ENCODE results near the gene ENHO. TPM values are rescaled to one million over a fixed set of nuclear protein-coding genes. Genes with fewer than 3 reads are reported as not detected.

Gene ENHO
- total RNA-seq, 1 donor from 2014 or later = 4.4 TPM

DNA sequence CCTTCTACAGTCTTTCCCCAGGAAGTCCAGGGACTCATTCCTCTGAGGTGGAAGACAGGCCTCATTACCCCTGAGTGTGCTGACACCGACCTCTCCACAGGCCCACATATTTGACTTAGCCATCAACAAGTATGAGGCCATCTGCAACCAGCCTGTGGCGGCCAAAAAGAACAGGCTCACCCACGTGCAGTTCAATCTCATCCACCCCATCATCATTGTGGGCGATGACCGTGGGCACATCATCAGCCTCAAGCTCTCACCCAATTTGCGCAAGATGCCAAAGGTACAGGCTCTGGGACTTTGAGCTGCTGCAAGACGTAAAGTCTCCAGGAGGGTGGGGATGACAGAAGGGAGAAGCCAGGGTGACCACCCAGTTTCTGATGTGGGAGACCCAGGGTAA is 5.6 kb downstream of the ENHO start:
- Histone ChIP-seq H3K9ac (no peak overlapping the region), H3F3A (ENCODE audit: low read depth) (peaks cover 13% of the 10 kb centered on the region), H2AFZ (replicated peaks) (no peak overlapping the region), H4K20me1 (ENCODE audit: low read depth) (no peaks in the 10 kb centered on the region), H3K27me3 (peaks cover 7% of the 10 kb centered on the region), H3K36me3 (no peaks in the 10 kb centered on the region), H3K27ac (no peak overlapping the region), H3K4me1 (peaks cover 21% of the 10 kb centered on the region), H3K9me3 (ENCODE audit: low read depth) (no peaks in the 10 kb centered on the region), H3K79me2 (ENCODE audit: low read depth) (no peaks in the 10 kb centered on the region), H3K4me3 (no peak overlapping the region), H3K4me2 (no peak overlapping the region)
- peaks cover 16% of the 10 kb centered on the region for H3K27me3 Mint-ChIP-seq (ENCODE audit: insufficient read depth, low read depth)
- no peak overlapping the region for H3K4me3 Mint-ChIP-seq
- DNase-seq (ENCODE audit: low spot score) = no peak
- no peaks in the 10 kb centered on the region for H3K9me3 Mint-ChIP-seq
- peaks cover 27% of the 10 kb centered on the region for H3K4me1 Mint-ChIP-seq
- no peak overlapping the region for H3K27ac Mint-ChIP-seq
- no peaks in the 10 kb centered on the region for H3K36me3 Mint-ChIP-seq
- TF ChIP-seq, protein P1, sequence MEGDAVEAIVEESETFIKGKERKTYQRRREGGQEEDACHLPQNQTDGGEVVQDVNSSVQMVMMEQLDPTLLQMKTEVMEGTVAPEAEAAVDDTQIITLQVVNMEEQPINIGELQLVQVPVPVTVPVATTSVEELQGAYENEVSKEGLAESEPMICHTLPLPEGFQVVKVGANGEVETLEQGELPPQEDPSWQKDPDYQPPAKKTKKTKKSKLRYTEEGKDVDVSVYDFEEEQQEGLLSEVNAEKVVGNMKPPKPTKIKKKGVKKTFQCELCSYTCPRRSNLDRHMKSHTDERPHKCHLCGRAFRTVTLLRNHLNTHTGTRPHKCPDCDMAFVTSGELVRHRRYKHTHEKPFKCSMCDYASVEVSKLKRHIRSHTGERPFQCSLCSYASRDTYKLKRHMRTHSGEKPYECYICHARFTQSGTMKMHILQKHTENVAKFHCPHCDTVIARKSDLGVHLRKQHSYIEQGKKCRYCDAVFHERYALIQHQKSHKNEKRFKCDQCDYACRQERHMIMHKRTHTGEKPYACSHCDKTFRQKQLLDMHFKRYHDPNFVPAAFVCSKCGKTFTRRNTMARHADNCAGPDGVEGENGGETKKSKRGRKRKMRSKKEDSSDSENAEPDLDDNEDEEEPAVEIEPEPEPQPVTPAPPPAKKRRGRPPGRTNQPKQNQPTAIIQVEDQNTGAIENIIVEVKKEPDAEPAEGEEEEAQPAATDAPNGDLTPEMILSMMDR (IDR thresholded peaks at IDR 0.05) = no peak
- no peak for TF ChIP-seq EZH2 (IDR thresholded peaks at IDR 0.05)
- no peak for TF ChIP-seq EZH2phosphoT487 (IDR thresholded peaks at IDR 0.05)

DNA sequence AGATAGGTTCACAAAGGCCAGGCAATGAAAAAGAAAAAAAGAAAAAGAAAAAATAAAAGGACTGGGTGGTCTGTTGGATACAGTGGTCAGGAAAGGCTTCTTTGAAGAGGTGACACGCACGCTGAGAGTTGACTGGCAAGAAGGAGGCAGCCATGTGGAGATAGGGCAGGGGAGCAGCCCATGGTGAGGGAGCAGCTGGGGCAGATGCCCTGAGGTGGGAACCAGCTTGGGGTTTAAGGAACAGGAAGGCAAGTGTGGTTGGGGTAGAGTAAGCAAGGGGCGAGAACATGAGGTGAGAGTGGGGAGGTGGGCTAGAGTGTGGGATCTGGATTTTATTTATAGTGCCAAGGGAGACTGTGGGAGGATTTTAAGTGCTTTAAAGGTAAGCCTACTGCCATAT is 6.8 kb downstream of the ENHO start:
- DNase-seq (ENCODE audit: low spot score) = no peak
- Histone ChIP-seq H3K4me3 (no peak overlapping the region), H3K9ac (no peak overlapping the region), H3K27ac (no peak overlapping the region), H2AFZ (replicated peaks) (no peak overlapping the region), H3K27me3 (no peaks in the 10 kb centered on the region), H3K36me3 (no peaks in the 10 kb centered on the region), H4K20me1 (ENCODE audit: low read depth) (no peaks in the 10 kb centered on the region), H3K4me1 (peaks cover 17% of the 10 kb centered on the region), H3K4me2 (no peak overlapping the region), H3K9me3 (ENCODE audit: low read depth) (no peaks in the 10 kb centered on the region), H3K79me2 (ENCODE audit: low read depth) (no peaks in the 10 kb centered on the region), H3F3A (ENCODE audit: low read depth) (peaks cover 13% of the 10 kb centered on the region)
- Mint-ChIP-seq H3K27ac (no peak overlapping the region), H3K36me3 (no peaks in the 10 kb centered on the region), H3K9me3 (no peaks in the 10 kb centered on the region), H3K4me3 (no peak overlapping the region), H3K27me3 (ENCODE audit: insufficient read depth, low read depth) (peaks cover 15% of the 10 kb centered on the region), H3K4me1 (peaks cover 34% of the 10 kb centered on the region)
- TF ChIP-seq, protein P1 (IDR thresholded peaks at IDR 0.05) = no peak
- TF ChIP-seq EZH2phosphoT487 (IDR thresholded peaks at IDR 0.05) (no peak), EZH2 (IDR thresholded peaks at IDR 0.05) (no peak)

DNA sequence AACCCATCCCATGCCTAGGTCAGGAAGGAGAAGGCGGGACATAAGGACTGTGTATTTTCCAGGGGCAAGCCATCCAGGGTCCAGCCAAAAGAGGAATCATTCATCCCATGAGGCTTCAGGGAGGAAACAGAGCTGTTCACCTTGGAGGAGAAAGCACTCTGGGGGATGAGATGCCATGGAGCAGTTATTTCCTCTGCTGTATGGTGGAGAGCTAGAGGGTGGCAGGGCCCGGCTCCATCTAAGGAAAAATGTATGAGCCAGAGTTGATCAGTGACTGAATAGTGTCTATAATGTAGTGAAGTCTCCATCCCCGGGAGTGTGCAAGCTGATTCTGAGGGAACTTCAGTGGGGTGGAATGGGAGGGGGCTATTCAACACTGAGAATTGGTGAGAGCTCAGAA is 8.0 kb downstream of the ENHO start:
- Mint-ChIP-seq H3K9me3 (no peaks in the 10 kb centered on the region), H3K4me3 (no peak overlapping the region), H3K27ac (peak overlapping the region; percentile 81), H3K27me3 (ENCODE audit: insufficient read depth, low read depth) (peaks cover 17% of the 10 kb centered on the region), H3K4me1 (peaks cover 46% of the 10 kb centered on the region), H3K36me3 (no peaks in the 10 kb centered on the region)
- Histone ChIP-seq H3K9me3 (ENCODE audit: low read depth) (no peaks in the 10 kb centered on the region), H4K20me1 (ENCODE audit: low read depth) (no peaks in the 10 kb centered on the region), H3K27me3 (no peaks in the 10 kb centered on the region), H3K4me2 (no peak overlapping the region), H3K79me2 (ENCODE audit: low read depth) (no peaks in the 10 kb centered on the region), H3K9ac (no peak overlapping the region), H3F3A (ENCODE audit: low read depth) (peaks cover 13% of the 10 kb centered on the region), H3K4me1 (peaks cover 25% of the 10 kb centered on the region), H3K27ac (no peak overlapping the region), H2AFZ (replicated peaks) (no peak overlapping the region), H3K4me3 (no peak overlapping the region), H3K36me3 (no peaks in the 10 kb centered on the region)
- TF ChIP-seq EZH2phosphoT487 (IDR thresholded peaks at IDR 0.05) (no peak), EZH2 (IDR thresholded peaks at IDR 0.05) (no peak)
- TF ChIP-seq, protein P1 (IDR thresholded peaks at IDR 0.05) = no peak
- DNase-seq (ENCODE audit: low spot score) = no peak
